K562 (cell line): ENCODE data around the gene TYW1.
"Not testable (repeated sequence)": the region's sequence is repeated elsewhere in the genome, so short reads cannot be mapped to it uniquely, and the experiment has no call there.

Experiments
- CREBBP ChIP-seq: IDR thresholded peaks from one replicate; pipeline ENCODE4 v1.6.1; 2012; ENCODE audit warnings: low read depth, mild to moderate bottlenecking, control low read depth, inconsistent platforms, low read length
- CTCF ChIP-seq, 3 experiments: IDR thresholded peaks in 2 of 3; conservative IDR thresholded peaks in 1 of 3; 2 replicates each; pipeline ENCODE4 v1.5.1; 2011 to 2012; ENCODE audit warnings: low read length in 3 of 3, mild to moderate bottlenecking in 3 of 3, control low read depth in 2 of 3, improper control_type of control experiment in 1 of 3, inconsistent platforms in 1 of 3, low read depth in 1 of 3, mixed read lengths in 1 of 3, moderate library complexity in 1 of 3; ENCODE audit not compliant: insufficient read depth in 2 of 3
- SREBF2 ChIP-seq: sonication (generic); formaldehyde crosslinking; IDR thresholded peaks from 2 replicates; pipeline ENCODE4 v1.4.0; 2020; ENCODE audit warnings: mild to moderate bottlenecking, missing genetic modification reagents
- TAF1 ChIP-seq: IDR thresholded peaks from 2 replicates; pipeline ENCODE4 v1.6.1; 2011; ENCODE audit warnings: mild to moderate bottlenecking, low read length, moderate library complexity; ENCODE audit not compliant: insufficient read depth, control insufficient read depth, severe bottlenecking; ENCODE audit errors: extremely low read depth
- TGIF2 ChIP-seq: sonication (generic); formaldehyde crosslinking; IDR thresholded peaks from 2 replicates; pipeline ENCODE4 v1.8.1; 2022; ENCODE audit warnings: mild to moderate bottlenecking, missing genetic modification reagents, moderate library complexity
- ZNF780A ChIP-seq: fragments of 250-450 bp; sonication (Bioruptor Pico); IDR thresholded peaks from 2 replicates; pipeline ENCODE4 v1.5.0; 2021; ENCODE audit warnings: mild to moderate bottlenecking
- TF ChIP-seq, protein P1 (sequence below), 2 experiments: fragments of 450-650 bp in 1 of 2; sonication (generic) in 1 of 2; formaldehyde crosslinking in 1 of 2; IDR thresholded peaks; 2 replicates each; pipeline versions ENCODE4 v1.7.1 to v1.9.0; 2016 to 2022; ENCODE audit warnings: inconsistent platforms in 1 of 2, mild to moderate bottlenecking in 1 of 2, missing genetic modification reagents in 1 of 2

DNA sequence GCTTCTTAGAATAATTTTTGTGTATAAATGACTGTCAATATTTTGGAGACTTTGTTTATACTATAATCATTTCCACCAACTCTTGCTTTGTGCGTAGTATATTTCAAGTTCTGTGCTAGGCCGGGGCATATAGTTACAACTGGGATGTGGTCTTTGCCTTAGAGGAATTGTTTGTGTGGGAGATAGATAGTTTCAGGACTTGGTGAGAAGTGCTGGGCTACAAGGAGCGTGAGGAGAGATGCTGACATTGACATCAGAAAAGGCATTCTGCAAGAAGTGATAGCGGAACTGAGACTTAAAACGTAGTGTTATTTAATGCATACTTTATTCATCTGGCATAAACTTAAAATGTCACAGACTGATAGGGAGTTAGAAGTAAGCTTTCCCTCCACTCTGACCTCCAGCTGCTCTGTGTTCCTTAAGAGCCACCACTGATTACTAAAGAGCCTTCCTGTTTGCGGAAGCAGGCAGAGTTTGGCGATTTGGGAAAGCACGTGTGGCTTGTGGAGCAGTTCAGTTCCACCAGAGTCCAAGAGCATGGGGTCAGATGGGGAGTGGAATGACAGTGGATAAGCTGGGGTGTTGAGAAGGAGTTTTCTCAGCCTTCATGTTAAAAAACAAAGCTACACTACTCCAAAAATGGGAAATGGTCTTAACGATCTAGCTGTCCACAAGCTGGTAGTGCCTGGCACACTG, 146.6 kb downstream of the TYW1 start:
- TF ChIP-seq TGIF2 (CRISPR knock-in tag); SREBF2 (CRISPR knock-in tag); CTCF (IDR thresholded peaks at IDR 0.05 in 2 of 3, conservative IDR thresholded peaks at IDR 0.05 in 1 of 3; ENCODE audit: insufficient read depth in 2 of 3, low read depth in 1 of 3, low read length in 3 of 3); TAF1; ZNF780A (CRISPR knock-in tag); CREBBP: not testable (repeated sequence)
- TF ChIP-seq, protein P1, sequence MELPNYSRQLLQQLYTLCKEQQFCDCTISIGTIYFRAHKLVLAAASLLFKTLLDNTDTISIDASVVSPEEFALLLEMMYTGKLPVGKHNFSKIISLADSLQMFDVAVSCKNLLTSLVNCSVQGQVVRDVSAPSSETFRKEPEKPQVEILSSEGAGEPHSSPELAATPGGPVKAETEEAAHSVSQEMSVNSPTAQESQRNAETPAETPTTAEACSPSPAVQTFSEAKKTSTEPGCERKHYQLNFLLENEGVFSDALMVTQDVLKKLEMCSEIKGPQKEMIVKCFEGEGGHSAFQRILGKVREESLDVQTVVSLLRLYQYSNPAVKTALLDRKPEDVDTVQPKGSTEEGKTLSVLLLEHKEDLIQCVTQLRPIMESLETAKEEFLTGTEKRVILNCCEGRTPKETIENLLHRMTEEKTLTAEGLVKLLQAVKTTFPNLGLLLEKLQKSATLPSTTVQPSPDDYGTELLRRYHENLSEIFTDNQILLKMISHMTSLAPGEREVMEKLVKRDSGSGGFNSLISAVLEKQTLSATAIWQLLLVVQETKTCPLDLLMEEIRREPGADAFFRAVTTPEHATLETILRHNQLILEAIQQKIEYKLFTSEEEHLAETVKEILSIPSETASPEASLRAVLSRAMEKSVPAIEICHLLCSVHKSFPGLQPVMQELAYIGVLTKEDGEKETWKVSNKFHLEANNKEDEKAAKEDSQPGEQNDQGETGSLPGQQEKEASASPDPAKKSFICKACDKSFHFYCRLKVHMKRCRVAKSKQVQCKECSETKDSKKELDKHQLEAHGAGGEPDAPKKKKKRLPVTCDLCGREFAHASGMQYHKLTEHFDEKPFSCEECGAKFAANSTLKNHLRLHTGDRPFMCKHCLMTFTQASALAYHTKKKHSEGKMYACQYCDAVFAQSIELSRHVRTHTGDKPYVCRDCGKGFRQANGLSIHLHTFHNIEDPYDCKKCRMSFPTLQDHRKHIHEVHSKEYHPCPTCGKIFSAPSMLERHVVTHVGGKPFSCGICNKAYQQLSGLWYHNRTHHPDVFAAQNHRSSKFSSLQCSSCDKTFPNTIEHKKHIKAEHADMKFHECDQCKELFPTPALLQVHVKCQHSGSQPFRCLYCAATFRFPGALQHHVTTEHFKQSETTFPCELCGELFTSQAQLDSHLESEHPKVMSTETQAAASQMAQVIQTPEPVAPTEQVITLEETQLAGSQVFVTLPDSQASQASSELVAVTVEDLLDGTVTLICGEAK (IDR thresholded peaks at IDR 0.05) = not testable (repeated sequence)
- TF ChIP-seq, protein P1 (CRISPR knock-in tag; IDR thresholded peaks at IDR 0.05) = not testable (repeated sequence)
